Neural progenitor cell (in vitro differentiated cells): ENCODE data around the gene SHLD2.

ENCODE experiments used
- CTCF ChIP-seq: fragments of 200-600 bp; sonication (generic); IDR thresholded peaks from 2 replicates; pipeline ENCODE4 v1.5.1; 2017; ENCODE audit warnings: antibody characterized with exemption, mild to moderate bottlenecking
- EZH2 ChIP-seq: fragments of 200-600 bp; sonication (generic); IDR thresholded peaks from 2 replicates; pipeline ENCODE4 v1.6.1; 2017; ENCODE audit warnings: antibody characterized with exemption, mild to moderate bottlenecking, moderate library complexity
- EZH2phosphoT487 ChIP-seq: fragments of 200-600 bp; sonication (generic); IDR thresholded peaks from 2 replicates; pipeline ENCODE4 v1.6.1; 2017; ENCODE audit warnings: antibody characterized with exemption

GRCh38 chr10:87092376-87092860 lies 2.6 kb upstream of the SHLD2 start:
- no peak for TF ChIP-seq CTCF
- no peak for TF ChIP-seq EZH2
- no peak for TF ChIP-seq EZH2phosphoT487
